Panc1 (cell line): ENCODE data around the gene SNRPB2. TPM values are rescaled to one million over a fixed set of nuclear protein-coding genes. Genes with fewer than 3 reads are reported as not detected.

Experiments used
- ATAC-seq: fragments of 200-7000 bp; cut with Tn5 transposase; 2 replicates; pipeline ENCODE4 v1.9.1; 2020; ENCODE audit warnings: mild to moderate bottlenecking, moderate library complexity
- BruUV-seq: library from RNA; stranded (reverse); fragments of 400-500 nt; replicated peaks from 2 replicates; lab custom pipeline; 2021; lab: Mats Ljungman, UMichigan
- CTCF ChIA-PET: fragments of 300-600 bp; sonication (Branson Sonifier 250); formaldehyde crosslinking; loops from one replicate; lab custom pipeline; 2022; ENCODE audit warnings: antibody characterized with exemption; lab: Charles Lee
- POLR2A ChIA-PET: fragments of 300-600 bp; sonication (Branson Sonifier 250); formaldehyde crosslinking; loops from one replicate; lab custom pipeline; 2022; ENCODE audit warnings: antibody characterized with exemption; lab: Charles Lee
- DNase-seq: peaks from one replicate; pipeline ENCODE4 v3.0.0-alpha.2; 2010; ENCODE audit warnings: low read depth, low spot score
- H3K27ac ChIP-seq: 2 replicates; pipeline ENCODE4 v1.5.1; 2011; ENCODE audit warnings: mild to moderate bottlenecking, low read length, inconsistent platforms
- H3K27me3 ChIP-seq: fragments of 200-500 bp; sonication (Bioruptor generic); 2 replicates; pipeline ENCODE4 v1.6.0; 2014; ENCODE audit warnings: low read length, inconsistent platforms; ENCODE audit not compliant: control insufficient read depth, insufficient read depth
- H3K36me3 ChIP-seq: fragments of 200-500 bp; sonication (Bioruptor generic); 2 replicates; pipeline ENCODE4 v1.5.1; 2014; ENCODE audit warnings: inconsistent platforms, mild to moderate bottlenecking, low read length, moderate library complexity; ENCODE audit not compliant: control insufficient read depth, insufficient read depth
- H3K4me1 ChIP-seq: 2 replicates; pipeline ENCODE4 v1.5.1; 2011; ENCODE audit warnings: inconsistent platforms, mild to moderate bottlenecking, low read length, moderate library complexity; ENCODE audit not compliant: control insufficient read depth, insufficient read depth
- H3K4me3 ChIP-seq, 2 experiments: 2 replicates each; pipeline ENCODE4 v1.5.1; 2011 to 2012; ENCODE audit warnings: low read depth in 2 of 2, low read length in 2 of 2, mild to moderate bottlenecking in 2 of 2, inconsistent platforms in 1 of 2, moderate library complexity in 1 of 2
- H3K9me3 ChIP-seq: fragments of 200-500 bp; sonication (Bioruptor generic); 2 replicates; pipeline ENCODE4 v1.5.1; 2014; ENCODE audit warnings: low read depth, mild to moderate bottlenecking, inconsistent platforms, low read length, moderate library complexity; ENCODE audit not compliant: control insufficient read depth, insufficient read depth
- CTCF ChIP-seq: fragments of 450-650 bp; IDR thresholded peaks from 2 replicates; pipeline ENCODE4 v1.5.1; 2017; ENCODE audit warnings: mild to moderate bottlenecking
- POLR2AphosphoS5 ChIP-seq: IDR thresholded peaks from 2 replicates; pipeline ENCODE4 v1.6.1; 2012; ENCODE audit warnings: mild to moderate bottlenecking, low read depth, low read length, moderate library complexity
- REST ChIP-seq, 2 experiments: IDR thresholded peaks; 2 replicates each; pipeline ENCODE4 v1.6.1; 2011 to 2012; ENCODE audit warnings: low read depth in 2 of 2, control low read depth in 1 of 2, low read length in 1 of 2, mild to moderate bottlenecking in 1 of 2, moderate library complexity in 1 of 2; ENCODE audit not compliant: insufficient read depth in 1 of 2
- SIN3A ChIP-seq: IDR thresholded peaks from 2 replicates; pipeline ENCODE4 v1.6.1; 2012; ENCODE audit warnings: low read depth, mild to moderate bottlenecking, low read length, moderate library complexity, borderline replicate concordance; ENCODE audit not compliant: insufficient read depth
- TCF7L2 ChIP-seq: IDR thresholded peaks from 2 replicates; pipeline ENCODE4 v1.6.1; 2011; ENCODE audit warnings: mild to moderate bottlenecking, low read depth, low read length, inconsistent platforms
- in situ Hi-C: cut with HindIII; loops from 2 replicates; pipeline ENCODE4 v1.10.0; 2016; ENCODE audit warnings: low sequenced_read_pairs, low pct_unique_long_range_greater_than_20kb
- intact Hi-C: fragments of 100-400 bp; cut with micrococcal nuclease; formaldehyde crosslinking; loops from one replicate; pipeline ENCODE4 v1.10.0; 2022; ENCODE audit not compliant: unreplicated experiment
- total RNA-seq: library from RNA; stranded (reverse); gene quantifications from one replicate; pipeline ENCODE4 v1.2.1, GENCODE V29; 2021; ENCODE audit not compliant: unreplicated experiment

SNRPB2 gene
- total RNA-seq, 1 experiment from 2014 or later: 68.5 TPM

GRCh38 chr20:16711661-16712258 is 18.1 kb upstream of the SNRPB2 start:
- TF ChIP-seq SIN3A: no peak
- TF ChIP-seq REST (IDR thresholded peaks at IDR 0.05; ENCODE audit: insufficient read depth in 1 of 2, low read depth in 2 of 2, low read length in 1 of 2): no peak
- TF ChIP-seq POLR2AphosphoS5: no peak
- no peak for TF ChIP-seq CTCF
- TF ChIP-seq TCF7L2: no peak
- CTCF ChIA-PET: no interaction called here
- Histone ChIP-seq H3K36me3 (no peaks in the 10 kb centered on the region), H3K4me3 (no peak overlapping the region), H3K27ac (no peak overlapping the region), H3K9me3 (no peaks in the 10 kb centered on the region), H3K27me3 (peaks cover 5% of the 10 kb centered on the region; the same call in 1 of the 2 replicates), H3K4me1 (no peaks in the 10 kb centered on the region)
- no peak for DNase-seq
- BruUV-seq: no TSS peak
- in situ Hi-C loops (no loop called here), intact Hi-C loops (no loop called here)
- POLR2A ChIA-PET: no interaction called here
- ATAC-seq: no peak

- Histone ChIP-seq H3K27ac (no peak overlapping the region), H3K27me3 (peaks cover 5% of the 10 kb centered on the region; the same call in 1 of the 2 replicates), H3K4me3 (no peak overlapping the region), H3K36me3 (no peaks in the 10 kb centered on the region), H3K4me1 (no peaks in the 10 kb centered on the region), H3K9me3 (no peaks in the 10 kb centered on the region)
- no TSS peak for BruUV-seq
- ChIA-PET POLR2A (no interaction called here), CTCF (no interaction called here)
- intact Hi-C loops: no loop called here
- ATAC-seq (no peak), DNase-seq (no peak)
- in situ Hi-C loops: no loop called here
- no peak for TF ChIP-seq CTCF
- no peak for TF ChIP-seq POLR2AphosphoS5
- TF ChIP-seq SIN3A: no peak
- TF ChIP-seq REST (IDR thresholded peaks at IDR 0.05; ENCODE audit: insufficient read depth in 1 of 2, low read depth in 2 of 2, low read length in 1 of 2): no peak
- no peak for TF ChIP-seq TCF7L2
Observed at GRCh38 chr20:16712511-16712947, 17.3 kb upstream of the SNRPB2 start.
